HCT116 (cell line): ENCODE results near the gene MAMLD1.

ENCODE experiments used
- CEBPB ChIP-seq: IDR thresholded peaks from 2 replicates; pipeline ENCODE4 v1.6.1; 2012; ENCODE audit warnings: low read depth
- CTCF ChIP-seq, 3 experiments: fragments of 200-600 bp in 1 of 3; sonication (generic) in 1 of 3; IDR thresholded peaks in 2 of 3; conservative IDR thresholded peaks in 1 of 3; 2 replicates each; pipeline ENCODE4 v1.5.1; 2012 to 2017; ENCODE audit warnings: low read depth in 2 of 3, low read length in 2 of 3, antibody characterized with exemption in 1 of 3, borderline replicate concordance in 1 of 3, control low read depth in 1 of 3, mild to moderate bottlenecking in 1 of 3, mixed read lengths in 1 of 3, mixed run types in 1 of 3, moderate library complexity in 1 of 3; ENCODE audit not compliant: insufficient read depth in 1 of 3
- EZH2 ChIP-seq: fragments of 200-600 bp; sonication (generic); IDR thresholded peaks from 2 replicates; pipeline ENCODE4 v1.6.1; 2017; ENCODE audit warnings: antibody characterized with exemption, mixed run types
- REST ChIP-seq: IDR thresholded peaks from 2 replicates; pipeline ENCODE4 v1.6.1; 2012; ENCODE audit warnings: low read depth
- SIN3A ChIP-seq: IDR thresholded peaks from 2 replicates; pipeline ENCODE4 v1.6.1; 2012; ENCODE audit warnings: low read depth
- YY1 ChIP-seq: IDR thresholded peaks from 2 replicates; pipeline ENCODE4 v1.6.1; 2011; ENCODE audit warnings: low read length, low read depth, moderate library complexity, mild to moderate bottlenecking; ENCODE audit not compliant: insufficient replicate concordance; ENCODE audit errors: extremely low read depth
- ZNF274 ChIP-seq: fragments of 200-500 bp; sonication (Bioruptor generic); IDR thresholded peaks from 2 replicates; pipeline ENCODE4 v1.6.1; 2014; ENCODE audit warnings: mild to moderate bottlenecking, low read depth, low read length, inconsistent platforms

- TF ChIP-seq CTCF (IDR thresholded peaks at IDR 0.05 in 2 of 3, conservative IDR thresholded peaks at IDR 0.05 in 1 of 3; ENCODE audit: borderline replicate concordance in 1 of 3, insufficient read depth in 1 of 3, low read depth in 2 of 3, low read length in 2 of 3) (no peak), REST (no peak), CEBPB (no peak), SIN3A (no peak), YY1 (no peak), ZNF274 (no peak), EZH2 (no peak)
These were observed 83.0 kb downstream of the MAMLD1 start for GRCh38 chrX:150446151-150446550.
